ENCODE results near the gene TACR1. TPM values are rescaled to one million over a fixed set of nuclear protein-coding genes. Genes with fewer than 3 reads are reported as not detected.

The TACR1 gene
- total and polyA plus RNA-seq, 7 donors: 0.03 to 0.37 (median 0.13) TPM

- 67 to 96% (median 84%) methylated on average over 1 of the region's 1 CpG for WGBS, 3 donors
- no peaks in the 10 kb centered on the region for H3K4me1 ChIP-seq
- no peak overlapping the region for H3K27ac ChIP-seq
- intact Hi-C loops (cut with DNase I): no loop called here
- no peaks in the 10 kb centered on the region for H3K36me3 ChIP-seq (ENCODE audit: insufficient read depth in 1 of 2, low read depth in 1 of 2)
- no peak overlapping the region for H3K4me3 ChIP-seq
- no peaks in the 10 kb centered on the region for H3K9me3 ChIP-seq
- TF ChIP-seq, protein P1, sequence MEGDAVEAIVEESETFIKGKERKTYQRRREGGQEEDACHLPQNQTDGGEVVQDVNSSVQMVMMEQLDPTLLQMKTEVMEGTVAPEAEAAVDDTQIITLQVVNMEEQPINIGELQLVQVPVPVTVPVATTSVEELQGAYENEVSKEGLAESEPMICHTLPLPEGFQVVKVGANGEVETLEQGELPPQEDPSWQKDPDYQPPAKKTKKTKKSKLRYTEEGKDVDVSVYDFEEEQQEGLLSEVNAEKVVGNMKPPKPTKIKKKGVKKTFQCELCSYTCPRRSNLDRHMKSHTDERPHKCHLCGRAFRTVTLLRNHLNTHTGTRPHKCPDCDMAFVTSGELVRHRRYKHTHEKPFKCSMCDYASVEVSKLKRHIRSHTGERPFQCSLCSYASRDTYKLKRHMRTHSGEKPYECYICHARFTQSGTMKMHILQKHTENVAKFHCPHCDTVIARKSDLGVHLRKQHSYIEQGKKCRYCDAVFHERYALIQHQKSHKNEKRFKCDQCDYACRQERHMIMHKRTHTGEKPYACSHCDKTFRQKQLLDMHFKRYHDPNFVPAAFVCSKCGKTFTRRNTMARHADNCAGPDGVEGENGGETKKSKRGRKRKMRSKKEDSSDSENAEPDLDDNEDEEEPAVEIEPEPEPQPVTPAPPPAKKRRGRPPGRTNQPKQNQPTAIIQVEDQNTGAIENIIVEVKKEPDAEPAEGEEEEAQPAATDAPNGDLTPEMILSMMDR (IDR thresholded peaks at IDR 0.05): no peak
- H3K27me3 ChIP-seq (ENCODE audit: insufficient read depth in 3 of 3, low read length in 2 of 3): no peaks in the 10 kb centered on the region
- DNase-seq: no peak
- ATAC-seq: no peak
Observed at GRCh38 chr2:75134860-75135259, 64.5 kb downstream of the TACR1 start.

DNA sequence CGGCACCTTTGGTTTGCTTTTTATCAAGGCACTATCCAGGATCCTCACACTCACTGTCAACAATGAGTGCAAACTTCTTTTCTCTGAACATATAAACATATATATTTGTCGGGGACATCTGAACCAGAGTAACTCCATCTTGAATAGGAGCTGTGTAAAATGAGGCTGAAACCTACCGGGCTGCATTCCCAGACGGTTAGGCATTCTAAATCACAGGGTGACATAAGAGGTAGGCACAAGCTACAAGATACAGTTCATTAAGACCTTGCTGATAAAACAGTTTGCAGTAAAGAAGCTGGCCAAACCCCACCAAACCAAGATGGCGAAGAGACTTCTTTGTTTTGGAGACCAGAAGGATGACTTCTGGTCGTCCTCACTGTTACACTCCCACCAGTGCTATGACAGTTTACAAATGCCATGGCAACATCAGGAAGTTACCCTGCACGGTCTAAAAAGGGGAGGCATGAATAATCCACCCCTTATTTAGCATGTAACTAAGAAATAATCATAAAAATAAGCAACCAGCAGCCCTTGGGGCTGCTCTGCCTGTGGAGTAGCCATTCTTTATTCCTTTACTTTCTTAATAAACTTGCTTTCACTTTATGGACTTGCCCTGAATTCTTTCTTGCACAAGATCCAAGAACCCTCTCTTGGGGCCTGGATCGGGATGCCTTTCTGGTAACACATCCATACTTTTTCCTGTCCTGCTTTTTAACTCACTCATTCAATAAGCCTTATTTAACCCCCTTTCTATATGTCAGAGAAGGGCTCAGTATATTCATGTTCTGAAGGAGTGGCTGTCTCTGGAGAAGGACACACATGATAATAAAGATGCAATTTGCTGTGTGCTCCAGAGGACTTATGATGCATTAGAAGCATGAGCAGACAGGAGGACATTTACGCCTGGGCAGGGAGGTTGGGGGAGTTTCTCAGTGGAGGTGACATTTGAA lies 65.4 kb downstream of the TACR1 start:
- no peaks in the 10 kb centered on the region for H3K27me3 ChIP-seq (ENCODE audit: insufficient read depth in 3 of 3, low read length in 2 of 3)
- H3K4me3 ChIP-seq: no peak overlapping the region
- no peaks in the 10 kb centered on the region for H3K36me3 ChIP-seq (ENCODE audit: insufficient read depth in 1 of 2, low read depth in 1 of 2)
- no peaks in the 10 kb centered on the region for H3K4me1 ChIP-seq
- intact Hi-C loops (cut with DNase I): no loop called here
- no peaks in the 10 kb centered on the region for H3K9me3 ChIP-seq
- DNase-seq (no peak), ATAC-seq (no peak)
- 66 to 71% (median 67%) methylated on average over 9 of the region's 9 CpGs for WGBS, 3 donors
- TF ChIP-seq, protein P1 (IDR thresholded peaks at IDR 0.05): no peak
- no peak overlapping the region for H3K27ac ChIP-seq

GRCh38 chr2:75130171-75130570 lies 69.1 kb downstream of the TACR1 start:
- DNase-seq (no peak), ATAC-seq (no peak)
- Histone ChIP-seq H3K4me1 (no peaks in the 10 kb centered on the region), H3K9me3 (no peaks in the 10 kb centered on the region), H3K4me3 (no peak overlapping the region), H3K36me3 (ENCODE audit: insufficient read depth in 1 of 2, low read depth in 1 of 2) (no peaks in the 10 kb centered on the region), H3K27me3 (ENCODE audit: insufficient read depth in 3 of 3, low read length in 2 of 3) (no peaks in the 10 kb centered on the region), H3K27ac (no peak overlapping the region)
- WGBS, 3 donors: 51 to 81% (median 74%) methylated on average over 1 of the region's 1 CpG
- intact Hi-C loops (cut with DNase I): no loop called here
- TF ChIP-seq, protein P1 (IDR thresholded peaks at IDR 0.05): no peak

GRCh38 chr2:75123876-75124275 lies 75.4 kb downstream of the TACR1 start:
- Histone ChIP-seq H3K27me3 (ENCODE audit: insufficient read depth in 3 of 3, low read length in 2 of 3) (no peaks in the 10 kb centered on the region), H3K4me3 (no peak overlapping the region), H3K4me1 (no peaks in the 10 kb centered on the region), H3K9me3 (no peaks in the 10 kb centered on the region), H3K27ac (no peak overlapping the region), H3K36me3 (ENCODE audit: insufficient read depth in 1 of 2, low read depth in 1 of 2) (no peaks in the 10 kb centered on the region)
- WGBS, 3 donors: 75 to 80% (median 78%) methylated on average over 6 of the region's 6 CpGs
- ATAC-seq (no peak), DNase-seq (no peak)
- intact Hi-C loops (cut with DNase I): no loop called here
- TF ChIP-seq, protein P1 (IDR thresholded peaks at IDR 0.05): no peak

Data from psoas muscle (tissue), 8 donors.